GM04504 (cell line): ENCODE measurements around the gene PMEPA1.

ENCODE experiments used
- DNase-seq: peaks from one replicate; pipeline ENCODE4 v3.0.0-alpha.2; 2012; ENCODE audit warnings: low read depth

The PMEPA1 gene

DNA sequence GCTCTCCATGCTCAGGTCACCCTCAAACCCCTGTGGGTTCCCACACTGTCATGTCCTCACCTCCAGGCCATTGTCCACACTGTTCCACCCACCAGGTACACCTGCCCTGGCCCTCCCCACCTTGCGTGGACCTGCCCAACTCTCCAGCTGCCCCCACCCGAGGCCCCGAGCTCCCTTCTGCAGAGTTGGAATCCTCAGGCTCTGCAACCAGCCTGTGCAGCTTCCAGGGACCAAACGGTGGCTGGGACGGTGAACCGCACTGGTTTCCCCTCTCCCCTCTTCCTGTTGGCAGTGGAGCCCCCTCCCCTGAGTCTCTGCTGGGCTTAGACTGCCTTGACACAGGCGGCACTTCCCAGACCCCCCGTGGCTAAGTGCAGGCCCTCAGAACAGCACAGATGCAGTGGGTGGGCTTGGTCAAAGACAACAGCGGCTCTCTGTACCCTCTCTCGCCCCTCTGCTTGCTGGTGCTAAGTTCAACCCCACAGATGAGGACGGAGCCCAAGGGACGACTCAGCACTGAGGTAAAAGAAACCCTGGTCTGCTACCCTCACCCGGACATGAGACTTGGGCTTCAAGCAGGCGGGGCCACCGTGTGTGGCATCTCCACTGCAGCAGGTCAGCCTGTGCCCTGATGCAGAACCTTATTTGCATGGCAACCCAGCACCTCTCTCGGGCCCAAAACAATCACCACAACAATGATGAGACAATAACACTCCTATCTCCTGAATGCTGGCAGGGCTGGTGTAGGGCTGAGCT lies 100.6 kb downstream of the PMEPA1 start:
- DNase-seq, result no peak

DNA sequence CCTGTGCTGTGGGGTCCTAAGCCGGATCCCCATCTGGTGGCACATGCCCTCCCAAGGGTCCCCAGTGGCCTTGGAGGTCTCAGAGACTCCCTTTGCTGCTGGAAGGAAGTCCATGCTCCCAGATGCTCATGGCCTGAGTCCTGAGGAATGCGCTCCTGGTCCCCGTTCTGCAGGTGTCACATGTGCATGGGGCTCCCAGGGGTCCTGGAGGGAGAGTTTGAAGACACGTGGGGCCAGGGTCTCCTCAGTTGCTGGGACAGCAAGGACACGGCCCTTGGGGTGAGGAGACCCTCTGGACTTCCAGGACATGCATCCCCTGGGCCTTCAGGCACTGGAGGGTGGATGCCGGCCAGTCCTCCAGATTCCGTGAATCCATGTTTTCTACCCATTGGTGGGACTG lies 101.3 kb downstream of the PMEPA1 start:
- no peak for DNase-seq

DNA sequence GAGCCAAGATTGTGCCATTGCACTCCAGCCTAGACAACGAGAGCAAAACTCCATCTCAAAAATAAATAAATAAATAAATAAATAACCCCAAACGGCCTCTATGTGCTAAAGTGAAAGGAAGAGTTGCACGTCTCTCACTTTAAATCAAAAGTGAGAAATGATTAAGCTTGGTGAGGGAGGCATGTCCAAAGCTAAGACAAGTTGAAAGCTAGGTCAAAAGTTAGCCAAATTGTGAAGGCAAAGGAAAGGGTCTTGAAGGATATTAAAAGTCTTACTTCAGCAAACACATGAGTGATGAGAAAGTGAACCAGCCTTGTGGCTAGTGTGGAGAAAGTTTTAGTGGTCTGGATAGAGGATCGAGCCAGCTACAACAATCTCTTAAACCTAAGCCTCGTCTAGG lies 103.9 kb downstream of the PMEPA1 start:
- DNase-seq, result no peak

DNA sequence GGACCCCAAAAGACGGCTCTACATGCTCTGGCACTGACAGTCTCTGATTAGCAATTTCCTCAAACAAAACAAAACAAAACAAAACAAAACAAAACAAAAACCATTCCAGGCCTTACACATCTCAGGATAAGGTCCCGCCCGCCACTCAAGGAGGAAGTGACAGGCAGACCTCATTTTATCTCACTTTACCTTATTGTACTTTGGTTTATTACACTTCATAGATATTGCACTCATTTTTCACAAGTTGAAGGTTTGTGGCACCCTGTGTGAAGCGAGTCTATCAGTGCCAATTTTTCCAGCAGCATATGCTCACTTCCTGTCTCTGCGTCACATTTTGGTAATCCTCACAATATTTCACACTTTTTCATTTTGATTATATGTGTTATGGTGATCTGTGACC lies 104.8 kb downstream of the PMEPA1 start:
- no peak for DNase-seq

DNA sequence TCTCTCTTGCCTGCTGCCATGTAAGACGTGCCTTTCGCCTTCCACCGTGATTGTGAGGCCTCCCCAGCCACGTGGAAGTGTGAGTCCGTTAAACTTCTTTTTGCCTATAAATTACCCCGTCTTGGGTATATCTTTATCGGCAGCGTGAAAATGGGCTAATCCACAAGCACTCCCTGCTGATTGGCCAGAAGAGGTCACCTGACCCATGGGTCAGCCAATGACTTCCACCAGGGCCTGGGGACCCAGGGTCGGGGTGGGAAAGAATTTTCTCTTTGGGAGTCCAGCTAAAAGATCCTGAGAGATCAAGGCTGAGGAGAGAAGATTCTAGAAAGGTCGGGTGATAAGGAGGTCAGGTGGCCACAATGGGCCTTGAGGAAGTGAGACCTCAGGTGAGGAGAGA lies 106.7 kb downstream of the PMEPA1 start:
- no peak for DNase-seq

DNA sequence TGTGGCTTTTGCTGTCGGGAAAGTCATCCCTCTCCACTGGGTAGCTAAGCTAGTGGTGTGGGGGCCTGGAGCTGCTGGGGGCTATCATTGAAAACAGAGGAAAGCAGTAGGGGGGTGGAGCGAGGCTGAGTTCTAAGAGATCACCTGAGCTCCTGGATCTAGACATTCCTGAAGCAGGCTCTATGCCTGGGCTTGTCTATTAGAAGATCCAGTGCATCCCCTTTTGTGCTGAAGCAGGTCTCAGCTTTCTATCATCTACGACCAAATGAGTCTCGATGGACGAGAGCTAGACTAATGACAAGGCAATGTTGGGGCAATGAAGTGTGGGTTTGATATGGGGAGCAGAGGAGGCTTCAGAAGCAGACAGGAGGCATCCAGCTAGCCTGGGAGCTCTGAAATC lies 108.1 kb downstream of the PMEPA1 start:
- no peak for DNase-seq

DNA sequence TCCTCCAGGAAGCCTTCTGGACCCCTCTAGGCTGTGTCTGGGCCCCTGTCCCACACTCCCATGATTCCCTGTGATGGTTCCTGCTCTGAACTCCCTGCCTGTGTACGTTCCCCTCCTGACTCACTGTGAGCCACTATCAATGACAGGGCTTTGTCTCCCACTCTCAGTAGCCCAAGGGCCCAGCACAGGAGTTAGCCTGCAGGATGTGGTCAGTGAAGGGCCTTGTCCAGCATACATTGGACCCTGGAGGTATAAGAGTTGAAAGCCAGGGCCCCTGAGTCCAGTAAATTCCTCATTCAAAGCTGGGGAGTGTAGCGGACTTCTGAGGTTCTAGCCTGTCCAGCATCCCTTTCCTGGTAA lies 108.6 kb downstream of the PMEPA1 start:
- DNase-seq, result no peak

DNA sequence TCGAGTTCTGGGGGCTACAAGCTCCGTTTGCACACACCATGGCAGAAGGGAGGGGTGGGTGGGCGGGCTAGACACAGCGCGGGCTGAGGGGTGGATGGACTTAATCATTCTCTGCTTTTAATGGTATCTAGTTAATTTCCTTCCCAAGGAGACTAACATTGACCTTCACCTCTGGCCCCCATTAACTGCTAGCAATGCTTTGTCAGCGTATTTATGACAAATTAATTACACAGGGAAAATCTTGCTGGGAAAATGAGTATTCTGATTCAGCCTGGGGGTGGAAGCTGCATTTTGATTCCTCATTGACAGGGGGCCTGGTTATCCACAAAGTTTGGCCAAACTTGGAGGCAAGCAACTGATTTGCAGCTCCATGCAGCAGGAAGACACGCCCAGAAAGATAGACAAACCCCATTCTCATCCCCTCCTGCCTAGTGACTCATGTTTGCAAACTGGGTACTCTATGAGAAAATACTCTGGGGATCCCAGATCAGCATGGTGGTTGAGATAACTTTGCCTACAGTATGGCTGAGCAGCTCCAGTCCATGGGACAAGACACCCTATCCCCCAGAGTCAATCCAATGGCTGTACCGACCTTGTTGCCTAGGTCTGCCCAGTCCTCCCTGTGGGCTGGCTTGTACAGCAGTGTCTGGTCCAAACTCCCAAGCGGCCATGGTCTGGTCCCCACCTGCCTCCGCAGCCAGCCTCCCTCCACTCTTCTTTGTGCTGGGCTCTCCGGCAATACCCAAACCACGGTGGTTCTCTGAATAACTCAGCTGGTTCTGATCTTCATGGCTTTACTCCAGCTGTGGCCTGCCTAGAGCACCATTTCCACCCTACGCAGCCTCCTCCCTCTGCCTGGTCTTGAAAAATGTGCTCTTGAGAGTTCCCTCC lies 109.2 kb downstream of the PMEPA1 start:
- no peak for DNase-seq

DNA sequence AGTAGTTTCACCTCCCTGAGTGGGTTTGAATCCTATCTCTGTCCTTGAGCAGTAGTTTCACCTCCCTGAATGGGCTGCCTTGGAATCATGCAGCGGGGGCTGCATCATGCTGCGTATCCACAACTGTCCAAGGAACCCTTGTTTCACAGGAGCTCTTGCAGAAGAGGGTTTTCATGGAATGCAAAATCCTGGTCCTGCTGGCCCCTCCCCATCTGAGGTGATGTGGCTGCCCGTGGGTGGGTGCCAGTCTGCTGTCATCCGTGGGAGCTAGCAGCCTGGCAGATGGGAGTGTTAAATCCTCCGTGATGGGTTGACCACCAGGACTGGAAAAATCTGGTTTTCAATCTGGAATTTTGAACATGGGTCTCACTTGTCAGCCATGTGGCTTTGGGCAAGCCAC lies 111.3 kb downstream of the PMEPA1 start:
- DNase-seq, result no peak
